HL-60/S4 (cell line): ENCODE results near the gene CCL13.

ENCODE experiments used
- in situ Hi-C: fragments of 300-500 bp; cut with MboI; formaldehyde crosslinking; loops from 2 replicates; pipeline ENCODE4 v1.14.3; 2022; ENCODE audit warnings: low sequenced_read_pairs

CCL13 gene

GRCh38 chr17:34383216-34383615 is 26.9 kb downstream of the CCL13 start:
- in situ Hi-C loops = no loop called here

GRCh38 chr17:34384271-34384670 is 28.0 kb downstream of the CCL13 start:
- in situ Hi-C loops = no loop called here

- in situ Hi-C loops = no loop called here
These were observed 28.7 kb downstream of the CCL13 start for GRCh38 chr17:34384822-34385605.

DNA sequence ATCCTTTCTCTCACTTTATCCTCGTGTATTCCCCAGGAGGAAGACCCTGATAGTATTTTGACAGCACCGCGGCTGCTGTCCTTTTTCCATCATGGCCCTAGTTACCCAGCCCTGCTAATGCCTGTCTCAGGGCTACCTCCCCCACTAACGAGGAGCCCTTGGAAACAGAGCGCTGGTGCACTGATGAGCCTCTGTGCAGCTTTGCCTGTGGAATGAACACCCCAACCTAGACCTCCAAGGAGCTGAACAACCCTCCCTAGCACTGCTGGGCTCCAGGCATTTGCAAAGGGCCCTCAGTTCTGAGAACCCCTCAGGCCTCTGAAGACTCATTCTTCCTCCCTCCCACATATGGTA is 30.0 kb downstream of the CCL13 start:
- in situ Hi-C loops = no loop called here

GRCh38 chr17:34386697-34387550 is 30.6 kb downstream of the CCL13 start:
- in situ Hi-C loops = no loop called here

DNA sequence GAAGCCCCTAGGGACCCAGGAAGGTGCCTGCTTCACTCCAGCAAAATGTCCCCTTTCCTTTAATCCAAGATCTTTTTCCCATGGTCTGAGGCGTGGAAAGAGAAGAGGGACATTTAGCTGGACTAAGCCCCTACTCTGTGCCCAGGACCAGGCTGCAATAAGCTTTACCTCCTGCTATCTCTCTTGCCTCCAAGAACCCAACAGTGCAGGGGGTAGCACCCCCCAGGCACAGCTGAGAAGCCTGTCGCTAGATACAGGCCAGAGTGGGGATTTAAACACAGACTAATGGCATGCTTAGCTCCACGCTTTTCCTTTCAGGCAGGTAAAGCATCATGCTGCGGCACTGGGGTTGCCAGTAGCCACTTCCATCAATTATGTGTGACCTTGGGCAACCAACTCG is 31.3 kb downstream of the CCL13 start:
- in situ Hi-C loops = no loop called here

DNA sequence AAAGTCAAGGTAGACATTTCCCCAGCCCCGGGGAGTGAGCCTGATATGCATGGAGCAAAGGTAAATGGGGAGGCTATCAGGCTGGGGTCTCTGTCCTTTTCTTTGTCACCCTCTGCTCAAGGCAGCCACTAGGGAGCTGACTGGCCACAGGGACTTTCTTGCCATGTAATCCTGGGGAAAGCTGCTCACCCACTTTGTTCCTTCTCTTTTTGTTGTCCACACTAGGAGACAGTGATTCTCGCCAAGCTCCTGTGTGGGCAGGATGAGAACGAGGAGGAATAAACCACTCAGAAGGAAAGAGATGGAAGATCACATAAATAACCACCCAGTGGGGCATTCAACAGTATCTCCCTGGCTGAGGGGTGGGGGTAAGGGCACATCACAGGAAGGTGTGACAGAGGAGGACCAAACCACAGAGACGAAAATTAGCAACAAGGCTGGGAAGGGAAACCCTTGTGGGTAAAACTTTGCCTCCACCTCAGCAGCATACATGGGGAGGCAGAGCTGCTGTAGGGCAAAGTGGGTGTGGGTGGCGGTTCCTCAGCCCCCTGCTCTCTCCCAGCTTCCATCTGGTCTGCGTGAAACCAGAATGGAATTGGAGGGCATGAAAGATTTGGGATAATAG is 33.0 kb downstream of the CCL13 start:
- in situ Hi-C loops = no loop called here

GRCh38 chr17:34390649-34391048 is 34.4 kb downstream of the CCL13 start:
- in situ Hi-C loops = no loop called here

DNA sequence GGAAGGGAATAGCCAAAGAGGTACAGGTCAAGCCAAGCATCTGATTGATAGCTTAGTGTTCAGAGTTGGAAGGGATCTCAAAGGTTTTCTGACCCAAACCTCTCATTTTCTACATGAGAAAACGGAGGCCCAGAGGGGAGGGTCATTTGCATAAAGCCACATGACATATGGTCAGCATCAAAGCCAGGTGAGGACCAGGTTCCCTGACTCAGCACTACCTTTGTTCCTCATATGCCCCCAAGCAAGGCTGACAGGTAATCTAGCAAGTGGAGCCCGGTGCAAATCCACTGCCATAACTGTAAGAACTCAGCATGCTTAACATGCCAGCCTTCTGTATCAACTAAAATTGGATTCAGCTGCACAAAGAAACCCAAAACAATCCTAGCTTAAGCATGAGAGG is 35.0 kb downstream of the CCL13 start:
- in situ Hi-C loops = no loop called here

- in situ Hi-C loops = no loop called here
These were observed 37.1 kb downstream of the CCL13 start for GRCh38 chr17:34393401-34393800.

DNA sequence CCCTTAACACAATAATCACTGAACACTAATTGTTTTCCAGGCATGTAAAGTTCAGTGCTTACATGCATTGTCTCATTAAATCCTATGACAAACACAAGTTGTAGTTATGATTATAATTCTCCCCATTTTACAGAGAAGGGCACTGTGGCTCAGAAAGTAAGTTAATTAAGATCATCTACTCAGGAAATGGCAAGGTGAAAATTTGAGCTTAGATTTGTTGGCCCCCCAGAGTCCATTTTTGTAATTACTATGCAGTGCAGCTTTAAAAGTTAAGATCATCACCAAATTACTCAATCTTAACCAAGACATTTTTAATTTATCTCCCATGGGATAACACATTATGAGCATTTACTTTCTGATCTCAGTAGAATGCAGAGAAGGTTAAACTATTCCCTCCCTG is 41.0 kb downstream of the CCL13 start:
- in situ Hi-C loops = no loop called here

- in situ Hi-C loops = no loop called here
These were observed 42.7 kb downstream of the CCL13 start for GRCh38 chr17:34398990-34399389.

- in situ Hi-C loops = no loop called here
These were observed 43.4 kb downstream of the CCL13 start for GRCh38 chr17:34399725-34400124.

DNA sequence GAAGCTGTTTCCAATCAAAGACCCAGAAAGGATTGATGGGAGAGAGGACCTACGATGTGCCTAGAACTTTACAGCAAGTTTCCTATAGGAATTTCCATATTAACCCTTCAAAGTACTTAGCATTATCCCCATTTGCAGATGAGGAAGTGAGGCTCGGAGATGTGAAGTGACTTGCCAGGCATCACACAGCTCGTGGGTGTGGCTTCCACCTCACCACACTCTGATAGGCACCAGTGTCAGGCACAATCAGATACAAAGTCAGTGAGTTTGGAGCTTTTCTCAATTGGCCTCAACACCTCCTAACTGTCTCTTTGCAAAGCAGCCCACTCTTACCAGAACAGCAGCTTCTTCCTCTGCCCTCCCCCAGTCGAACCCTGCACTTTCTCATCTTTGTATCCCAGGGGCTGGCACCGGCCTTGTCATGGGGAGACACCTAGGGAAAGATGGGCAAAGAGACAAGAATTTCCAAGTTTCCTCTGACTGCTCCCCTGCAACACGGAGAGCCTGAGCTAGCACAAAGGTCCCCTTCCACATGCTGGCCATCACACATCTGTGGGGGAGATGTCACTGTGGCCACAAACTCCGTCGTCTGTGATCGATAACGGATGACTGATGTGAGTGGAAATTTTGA is 44.1 kb downstream of the CCL13 start:
- in situ Hi-C loops = no loop called here

- in situ Hi-C loops = no loop called here
These were observed 44.9 kb downstream of the CCL13 start for GRCh38 chr17:34401165-34401564.

DNA sequence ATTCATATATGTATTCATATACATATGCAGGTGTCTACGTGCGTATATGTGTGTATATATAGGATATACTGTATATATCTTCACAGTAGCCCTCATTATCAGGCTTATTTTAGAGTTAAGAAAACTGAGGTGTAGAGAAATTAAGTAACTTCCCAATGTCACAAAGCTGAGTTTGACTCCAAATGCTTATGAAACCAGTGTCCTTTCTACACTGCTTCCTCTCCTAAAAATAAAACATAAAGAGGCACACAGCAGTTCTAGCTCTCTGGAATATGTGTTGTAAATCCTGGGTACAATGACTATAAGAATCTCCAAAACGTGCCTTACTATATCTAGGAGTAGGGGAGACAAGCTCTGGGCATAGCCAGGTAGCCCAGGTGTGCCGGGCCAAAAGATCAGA is 46.7 kb downstream of the CCL13 start:
- in situ Hi-C loops = no loop called here

DNA sequence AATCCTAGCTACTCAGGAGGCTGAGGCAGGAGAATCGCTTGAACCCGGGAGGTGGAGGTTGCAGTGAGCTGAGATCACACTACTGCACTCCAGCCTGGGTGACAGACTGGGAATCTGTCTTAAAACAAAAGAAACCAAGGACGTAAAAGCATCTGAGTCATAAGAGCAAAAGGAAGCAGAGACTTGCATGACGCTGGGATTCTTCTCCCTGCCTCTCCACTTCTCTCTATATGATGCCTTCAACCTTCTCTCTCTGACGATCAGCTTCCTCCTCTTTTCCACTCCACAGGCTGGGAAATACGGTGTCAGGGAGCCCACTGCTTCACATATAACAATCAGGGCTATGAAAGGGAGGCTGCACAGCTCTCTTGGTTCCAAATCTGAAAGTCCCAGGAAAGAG is 49.9 kb downstream of the CCL13 start:
- in situ Hi-C loops = no loop called here
